NCI-H146 treated with DMSO at 0.1 percent for 48 hours (cell line): ENCODE measurements around the gene MED31.
"Not testable (repeated sequence)": the region's sequence is repeated elsewhere in the genome, so short reads cannot be mapped to it uniquely, and the experiment has no call there.

Experiments used
- DNase-seq: peaks from one replicate; lab custom pipeline; 2025; ENCODE audit not compliant: unreplicated experiment; lab: John Stamatoyannopoulos, UW

MED31 gene

GRCh38 chr17:6677946-6678345 is 26.5 kb upstream of the MED31 start:
- DNase-seq, result no peak

GRCh38 chr17:6677158-6677831 is 25.9 kb upstream of the MED31 start:
- no peak for DNase-seq

GRCh38 chr17:6676802-6677157 is 25.4 kb upstream of the MED31 start:
- no peak for DNase-seq

GRCh38 chr17:6675201-6675825 is 23.9 kb upstream of the MED31 start:
- DNase-seq, result no peak

GRCh38 chr17:6674586-6674985 is 23.2 kb upstream of the MED31 start:
- no peak for DNase-seq

GRCh38 chr17:6671431-6671830 is 20.0 kb upstream of the MED31 start:
- DNase-seq, result no peak

- no peak for DNase-seq
These were observed 19.6 kb upstream of the MED31 start for GRCh38 chr17:6670999-6671398.

- DNase-seq, result no peak
These were observed 19.2 kb upstream of the MED31 start for GRCh38 chr17:6670571-6670970.

GRCh38 chr17:6669479-6670212 is 18.2 kb upstream of the MED31 start:
- DNase-seq, result no peak

GRCh38 chr17:6668727-6669425 is 17.5 kb upstream of the MED31 start:
- DNase-seq, result no peak

GRCh38 chr17:6668219-6668618 is 16.8 kb upstream of the MED31 start:
- no peak for DNase-seq

- no peak for DNase-seq
These were observed 16.1 kb upstream of the MED31 start for GRCh38 chr17:6667516-6667915.

GRCh38 chr17:6666557-6666956 is 15.2 kb upstream of the MED31 start:
- no peak for DNase-seq

GRCh38 chr17:6666077-6666521 is 14.7 kb upstream of the MED31 start:
- DNase-seq, result peak; percentile 15

- DNase-seq, result not testable (repeated sequence)
These were observed 11.8 kb upstream of the MED31 start for GRCh38 chr17:6663200-6663599.

GRCh38 chr17:6661464-6661848 is 10.1 kb upstream of the MED31 start:
- DNase-seq, result no peak

- DNase-seq, result no peak
These were observed 9.5 kb upstream of the MED31 start for GRCh38 chr17:6660805-6661463.

- no peak for DNase-seq
These were observed 8.7 kb upstream of the MED31 start for GRCh38 chr17:6660101-6660500.

- DNase-seq, result not testable (repeated sequence)
These were observed 7.0 kb upstream of the MED31 start for GRCh38 chr17:6658411-6658810.

- DNase-seq, result no peak
These were observed 6.4 kb upstream of the MED31 start for GRCh38 chr17:6657633-6658287.
